Heart left ventricle (tissue), 13 donors: Measurements from ENCODE around the gene FCHSD1.

Experiments
- POLR2A ChIP-seq, 2 donors: fragments of 450-650 bp; IDR thresholded peaks; one replicate each; pipeline ENCODE4 v1.6.1; 2017; ENCODE audit warnings: antibody characterized with exemption in 2 of 2, mild to moderate bottlenecking in 2 of 2, moderate library complexity in 2 of 2
- TF ChIP-seq, protein P1 (sequence below), 12 donors: fragments of 200-600 bp; sonication (generic) in 4 of 12; IDR thresholded peaks; one replicate each; pipeline versions ENCODE4 v1.5.0 to v1.8.0; 2018 to 2022; ENCODE audit warnings: antibody characterized with exemption in 12 of 12, mild to moderate bottlenecking in 5 of 12
- donor health status: ischemic (EF 13 %, LVEDD 7.1; RV severe dilation, severe dysfunction).
- donor health status: DM: no; HTN: yes; CAD: no.
- donor health status: DM: no; HTN: no; CAD: no.
- donor health status: ischemic (EF 25% LVEDD 6.9; RV normal size, moderate dysfunction).
- donor health status: ischemic (EF 25% LVEDD 5.7; RV mildly dilated, moderate dysfunction).
- donor health status: ischemic (EF 35%, LVEDD 5.7; RV mildly dilated, moderate dysfunction).
- donor health status: nonischemic (EF 11% LVEDD 7.7; RV severe dilation, severe dysfunction).
- donor health status: DM: yes; HTN: yes; CAD: no.
- donor health status: PGD.
- donor health status: ischemic (EF 29% LVEDD 5.4; RV normal size, mild dysfunction).
- donor health status: nonischemic (EF 23%, LVEDD 6.1; RV moderate dilation, normal function).

DNA sequence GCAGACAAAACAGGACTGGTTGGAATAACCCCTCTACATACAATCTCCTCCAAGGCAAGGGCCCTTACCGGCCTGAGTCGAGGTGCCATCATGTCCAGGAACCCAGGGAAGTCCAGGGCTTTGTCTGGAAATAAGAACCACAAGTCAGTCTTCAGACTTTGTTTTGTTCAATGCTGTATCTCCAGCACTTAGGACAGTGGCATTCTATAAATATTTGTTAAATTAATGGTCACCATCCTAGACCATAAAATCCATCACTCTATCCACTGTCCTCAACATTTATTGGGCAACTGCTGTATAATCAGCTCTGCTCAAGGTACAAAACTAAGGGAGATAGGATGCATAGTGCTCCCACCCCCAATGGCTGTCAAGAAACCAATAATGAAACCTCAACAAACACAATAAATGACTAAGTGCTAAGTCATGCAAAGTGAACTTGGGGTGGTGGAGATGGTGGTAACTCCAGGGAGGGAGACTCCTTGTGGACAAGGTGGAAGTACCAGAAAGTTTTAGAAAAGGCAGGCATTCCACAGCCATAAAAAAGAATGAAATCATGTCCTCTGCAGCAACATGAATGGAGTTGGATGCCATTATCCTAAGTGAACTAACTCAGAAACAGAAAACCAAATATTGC is 9.5 kb downstream of the FCHSD1 start:
- TF ChIP-seq, protein P1, sequence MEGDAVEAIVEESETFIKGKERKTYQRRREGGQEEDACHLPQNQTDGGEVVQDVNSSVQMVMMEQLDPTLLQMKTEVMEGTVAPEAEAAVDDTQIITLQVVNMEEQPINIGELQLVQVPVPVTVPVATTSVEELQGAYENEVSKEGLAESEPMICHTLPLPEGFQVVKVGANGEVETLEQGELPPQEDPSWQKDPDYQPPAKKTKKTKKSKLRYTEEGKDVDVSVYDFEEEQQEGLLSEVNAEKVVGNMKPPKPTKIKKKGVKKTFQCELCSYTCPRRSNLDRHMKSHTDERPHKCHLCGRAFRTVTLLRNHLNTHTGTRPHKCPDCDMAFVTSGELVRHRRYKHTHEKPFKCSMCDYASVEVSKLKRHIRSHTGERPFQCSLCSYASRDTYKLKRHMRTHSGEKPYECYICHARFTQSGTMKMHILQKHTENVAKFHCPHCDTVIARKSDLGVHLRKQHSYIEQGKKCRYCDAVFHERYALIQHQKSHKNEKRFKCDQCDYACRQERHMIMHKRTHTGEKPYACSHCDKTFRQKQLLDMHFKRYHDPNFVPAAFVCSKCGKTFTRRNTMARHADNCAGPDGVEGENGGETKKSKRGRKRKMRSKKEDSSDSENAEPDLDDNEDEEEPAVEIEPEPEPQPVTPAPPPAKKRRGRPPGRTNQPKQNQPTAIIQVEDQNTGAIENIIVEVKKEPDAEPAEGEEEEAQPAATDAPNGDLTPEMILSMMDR (IDR thresholded peaks at IDR 0.05) = no peak
- no peak for TF ChIP-seq POLR2A (IDR thresholded peaks at IDR 0.05)
